HEK293 (cell line): ENCODE measurements around the gene RASSF3.

Experiments used
- CTCF ChIP-seq: fragments of 450-650 bp; formaldehyde crosslinking; IDR thresholded peaks from 2 replicates; pipeline ENCODE4 v1.5.1; 2016; ENCODE audit warnings: missing biosample characterization, missing genetic modification characterization
- ZBTB26 ChIP-seq: fragments of 450-650 bp; formaldehyde crosslinking; optimal IDR thresholded peaks from 2 replicates; pipeline ENCODE3; 2016; ENCODE audit warnings: missing biosample characterization, mild to moderate bottlenecking, missing genetic modification characterization

- TF ChIP-seq CTCF (no peak), ZBTB26 (tag by site-specific recombination) (no peak)
Observed at GRCh38 chr12:64625243-64626077, 15.2 kb downstream of the RASSF3 start.
